ENCODE data around the gene CFAP119. TPM values are rescaled to one million over a fixed set of nuclear protein-coding genes. Genes with fewer than 3 reads are reported as not detected.
A peak's percentile ranks its signal among the peaks of the same experiment; 100 is the strongest.

CFAP119 gene
- total and polyA plus RNA-seq, 4 donors: 0.33 to 2.7 (median 1.2) TPM

Small RNA genes within 50 kb of the gene (small RNA-seq; reads per million reads assigned to genes)
- 4.1 reads per million, percentile 92 among the genes with 10 or more reads in this experiment for gene SNORA30

Other genes starting within 250 kb of the CFAP119 start
- gene ZNF768, start 235.5 kb downstream of the CFAP119 start, total RNA-seq: 10 to 100 TPM in 1 of 2 donors, 1 to 10 TPM in 1; 8.9 to 12.8 TPM
- gene ZNF768, start 235.5 kb downstream of the CFAP119 start, polyA plus RNA-seq: 10 to 100 TPM in 1 of 2 donors, 1 to 10 TPM in 1; 2.2 to 16.9 TPM
- gene ZNF747, start 227.2 kb downstream of the CFAP119 start, total RNA-seq: 10 to 100 TPM in 1 of 2 donors, 1 to 10 TPM in 1; 6.9 to 10.5 TPM
- 1 to 10 TPM; 3.8 to 6.2 TPM for gene ZNF747, start 227.2 kb downstream of the CFAP119 start, polyA plus RNA-seq
- gene ZNF764, start 203.7 kb downstream of the CFAP119 start, total RNA-seq: 1 to 10 TPM; 5.0 to 6.8 TPM
- 1 to 10 TPM; 1.6 to 3.4 TPM for gene ZNF764, start 203.7 kb downstream of the CFAP119 start, polyA plus RNA-seq
- 1 to 10 TPM; 3.4 to 3.7 TPM for gene ZNF688, start 190.3 kb downstream of the CFAP119 start, total RNA-seq
- 1 to 10 TPM; 5.8 to 8.9 TPM for gene ZNF688, start 190.3 kb downstream of the CFAP119 start, polyA plus RNA-seq
- 1 to 10 TPM; 4.5 to 5.9 TPM for gene ZNF785, start 176.4 kb downstream of the CFAP119 start, total RNA-seq
- gene ZNF785, start 176.4 kb downstream of the CFAP119 start, polyA plus RNA-seq: 1 to 10 TPM; 1.8 to 2.0 TPM
- gene ZNF689, start 151.7 kb downstream of the CFAP119 start, total RNA-seq: 1 to 10 TPM; 4.6 to 5.8 TPM
- 1 to 10 TPM; 2.6 to 4.0 TPM for gene ZNF689, start 151.7 kb downstream of the CFAP119 start, polyA plus RNA-seq
- 1 to 10 TPM; 7.5 to 9.1 TPM for gene PRR14, start 111.1 kb downstream of the CFAP119 start, total RNA-seq
- 10 to 100 TPM in 1 of 2 donors, 1 to 10 TPM in 1; 8.6 to 13.5 TPM for gene PRR14, start 111.1 kb downstream of the CFAP119 start, polyA plus RNA-seq
- gene FBRS, start 103.6 kb downstream of the CFAP119 start, total RNA-seq: 10 to 100 TPM in 1 of 2 donors, 1 to 10 TPM in 1; 7.3 to 15.1 TPM
- 10 to 100 TPM in 1 of 2 donors, 1 to 10 TPM in 1; 4.1 to 15.5 TPM for gene FBRS, start 103.6 kb downstream of the CFAP119 start, polyA plus RNA-seq
- 10 to 100 TPM; 26.8 to 27.7 TPM for gene SRCAP, start 62.9 kb downstream of the CFAP119 start, total RNA-seq
- 1 to 10 TPM; 7.6 to 8.7 TPM for gene SRCAP, start 62.9 kb downstream of the CFAP119 start, polyA plus RNA-seq
- gene PHKG2, start 13.6 kb downstream of the CFAP119 start, total RNA-seq: 10 to 100 TPM in 1 of 2 donors, 1 to 10 TPM in 1; 9.2 to 16.3 TPM
- gene PHKG2, start 13.6 kb downstream of the CFAP119 start, polyA plus RNA-seq: 10 to 100 TPM; 19.5 to 21.2 TPM
- 10 to 100 TPM; 41.0 to 55.4 TPM for gene RNF40, start 260 bp upstream of the CFAP119 start, total RNA-seq
- 10 to 100 TPM; 25.9 to 27.1 TPM for gene RNF40, start 260 bp upstream of the CFAP119 start, polyA plus RNA-seq
- gene ZNF629, start 25.1 kb upstream of the CFAP119 start, total RNA-seq: 1 to 10 TPM; 3.3 to 4.2 TPM
- 1 to 10 TPM in 1 of 2 donors, under 1 TPM in 1; 0.86 to 3.5 TPM for gene ZNF629, start 25.1 kb upstream of the CFAP119 start, polyA plus RNA-seq
- 1 to 10 TPM; 3.4 to 6.1 TPM for gene BCL7C, start 132.0 kb upstream of the CFAP119 start, total RNA-seq
- 1 to 10 TPM; 4.9 to 7.1 TPM for gene BCL7C, start 132.0 kb upstream of the CFAP119 start, polyA plus RNA-seq
- under 1 TPM in 1 of 2 donors, not detected in 1; 0.75 TPM for gene CTF1, start 134.6 kb upstream of the CFAP119 start, total RNA-seq
- gene CTF1, start 134.6 kb upstream of the CFAP119 start, polyA plus RNA-seq: under 1 TPM; 0.19 to 0.35 TPM
- gene FBXL19, start 161.5 kb upstream of the CFAP119 start, total RNA-seq: 1 to 10 TPM; 3.0 to 4.8 TPM
- gene FBXL19, start 161.5 kb upstream of the CFAP119 start, polyA plus RNA-seq: 1 to 10 TPM in 1 of 2 donors, under 1 TPM in 1; 0.31 to 2.4 TPM
- 10 to 100 TPM; 26.6 to 39.1 TPM for gene ORAI3, start 187.0 kb upstream of the CFAP119 start, total RNA-seq
- 10 to 100 TPM; 28.8 to 34.1 TPM for gene ORAI3, start 187.0 kb upstream of the CFAP119 start, polyA plus RNA-seq
- gene SETD1A, start 195.7 kb upstream of the CFAP119 start, total RNA-seq: 1 to 10 TPM; 3.6 to 3.8 TPM
- gene SETD1A, start 195.7 kb upstream of the CFAP119 start, polyA plus RNA-seq: 1 to 10 TPM; 2.7 to 4.9 TPM
- gene HSD3B7, start 223.1 kb upstream of the CFAP119 start, total RNA-seq: 10 to 100 TPM; 23.9 to 84.8 TPM
- gene HSD3B7, start 223.1 kb upstream of the CFAP119 start, polyA plus RNA-seq: 10 to 100 TPM; 74.0 to 93.9 TPM
- 1 to 10 TPM in 1 of 2 donors, under 1 TPM in 1; 0.09 to 1.2 TPM for gene STX1B, start 248.6 kb upstream of the CFAP119 start, total RNA-seq
- gene STX1B, start 248.6 kb upstream of the CFAP119 start, polyA plus RNA-seq: under 1 TPM; 0.19 to 0.82 TPM